ENCODE measurements around the gene ZNRF3. TPM values are rescaled to one million over a fixed set of nuclear protein-coding genes. Genes with fewer than 3 reads are reported as not detected.

Gene ZNRF3
- total RNA-seq, 1 experiment from 2014 or later = 8.1 TPM

DNA sequence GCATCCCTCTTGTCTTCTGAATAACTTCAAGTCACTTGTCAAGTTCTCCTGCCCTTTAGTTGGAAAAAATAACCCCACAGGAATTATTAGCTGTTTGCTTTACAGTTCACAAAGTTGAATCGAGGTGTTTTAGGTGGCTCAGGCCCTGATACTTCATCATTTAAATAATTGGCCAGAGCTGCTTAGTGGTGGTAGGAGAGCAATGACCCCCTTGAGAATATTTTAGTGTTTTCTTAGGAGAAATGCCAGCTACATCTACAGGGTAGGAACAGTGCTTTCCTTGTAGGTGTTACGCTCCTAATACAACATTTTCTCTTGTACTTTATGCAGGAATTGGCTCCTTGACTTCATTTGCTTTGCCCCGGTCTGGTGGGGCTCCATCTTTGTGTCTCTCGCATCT, 105.1 kb downstream of the ZNRF3 start:
- Histone ChIP-seq H3K4me1 (ENCODE audit: insufficient read depth, low read length) (peaks cover 30% of the 10 kb centered on the region), H3K27ac (ENCODE audit: low read length) (no peak overlapping the region), H3K79me2 (ENCODE audit: low read length) (no peaks in the 10 kb centered on the region), H3K27me3 (ENCODE audit: low read length) (no peaks in the 10 kb centered on the region), H3K4me2 (ENCODE audit: low read length) (0 out of 2 replicates have a peak overlapping the region, but pooled peaks have one; percentile 51), H3K36me3 (ENCODE audit: low read depth, low read length) (no peaks in the 10 kb centered on the region), H4K20me1 (ENCODE audit: low read length) (no peaks in the 10 kb centered on the region), H2AFZ (ENCODE audit: low read length) (no peak overlapping the region), H3K9me2 (replicated peaks; ENCODE audit: low read length) (no peaks in the 10 kb centered on the region), H3K9me3 (ENCODE audit: low read length) (no peaks in the 10 kb centered on the region), H3K9ac (ENCODE audit: low read length) (no peak overlapping the region), H3F3A (ENCODE audit: low read length, unreplicated experiment) (no peaks in the 10 kb centered on the region), H3K4me3 (ENCODE audit: low read length) (no peak overlapping the region)
- ChIA-PET POLR2A (ENCODE audit: unreplicated experiment) (no interaction called here), CTCF (no interaction called here)
- intact Hi-C loops (cut with micrococcal nuclease) = no loop called here
- TF ChIP-seq EZH2phosphoT487 (IDR thresholded peaks at IDR 0.05; ENCODE audit: borderline replicate concordance, low read length) (no peak), EZH2 (IDR thresholded peaks at IDR 0.05; ENCODE audit: low read length, unreplicated experiment) (no peak)
- TF ChIP-seq, protein P1, sequence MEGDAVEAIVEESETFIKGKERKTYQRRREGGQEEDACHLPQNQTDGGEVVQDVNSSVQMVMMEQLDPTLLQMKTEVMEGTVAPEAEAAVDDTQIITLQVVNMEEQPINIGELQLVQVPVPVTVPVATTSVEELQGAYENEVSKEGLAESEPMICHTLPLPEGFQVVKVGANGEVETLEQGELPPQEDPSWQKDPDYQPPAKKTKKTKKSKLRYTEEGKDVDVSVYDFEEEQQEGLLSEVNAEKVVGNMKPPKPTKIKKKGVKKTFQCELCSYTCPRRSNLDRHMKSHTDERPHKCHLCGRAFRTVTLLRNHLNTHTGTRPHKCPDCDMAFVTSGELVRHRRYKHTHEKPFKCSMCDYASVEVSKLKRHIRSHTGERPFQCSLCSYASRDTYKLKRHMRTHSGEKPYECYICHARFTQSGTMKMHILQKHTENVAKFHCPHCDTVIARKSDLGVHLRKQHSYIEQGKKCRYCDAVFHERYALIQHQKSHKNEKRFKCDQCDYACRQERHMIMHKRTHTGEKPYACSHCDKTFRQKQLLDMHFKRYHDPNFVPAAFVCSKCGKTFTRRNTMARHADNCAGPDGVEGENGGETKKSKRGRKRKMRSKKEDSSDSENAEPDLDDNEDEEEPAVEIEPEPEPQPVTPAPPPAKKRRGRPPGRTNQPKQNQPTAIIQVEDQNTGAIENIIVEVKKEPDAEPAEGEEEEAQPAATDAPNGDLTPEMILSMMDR (conservative IDR thresholded peaks at IDR 0.05; ENCODE audit: low read depth, low read length) = no peak
- no TSS peak for BruUV-seq (replicated peaks)
- no peak for DNase-seq
- no peak for ATAC-seq

DNA sequence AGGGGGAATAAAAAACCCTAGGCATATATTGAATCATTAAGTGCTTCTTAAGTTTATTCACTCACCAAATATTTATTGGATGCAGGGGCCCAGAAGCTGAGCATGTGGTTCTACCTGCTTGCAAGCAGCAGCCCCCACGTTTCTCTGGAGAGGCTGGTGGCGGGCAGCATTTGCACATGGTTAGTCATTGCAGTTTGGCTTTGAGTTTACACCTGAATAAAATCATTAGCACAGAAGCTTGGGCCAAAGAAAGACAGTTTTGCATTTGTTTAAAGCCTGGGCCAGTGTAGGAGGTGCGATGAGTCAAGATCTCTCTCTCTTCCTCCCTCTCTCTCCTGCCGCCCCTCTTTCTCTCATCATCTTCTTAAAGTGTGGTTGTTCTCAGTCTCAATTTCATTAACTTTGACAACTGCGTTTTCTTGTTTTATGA, 105.7 kb downstream of the ZNRF3 start:
- Histone ChIP-seq H3K4me3 (ENCODE audit: low read length) (no peak overlapping the region), H2AFZ (ENCODE audit: low read length) (no peak overlapping the region), H3K9ac (ENCODE audit: low read length) (no peak overlapping the region), H3K9me2 (replicated peaks; ENCODE audit: low read length) (no peaks in the 10 kb centered on the region), H3K27me3 (ENCODE audit: low read length) (no peaks in the 10 kb centered on the region), H3K79me2 (ENCODE audit: low read length) (no peaks in the 10 kb centered on the region), H3K4me2 (ENCODE audit: low read length) (peak overlapping the region; percentile 51; the same call in 1 of the 2 replicates), H3K4me1 (ENCODE audit: insufficient read depth, low read length) (peaks cover 30% of the 10 kb centered on the region), H3K27ac (ENCODE audit: low read length) (peak overlapping the region; percentile 54), H4K20me1 (ENCODE audit: low read length) (no peaks in the 10 kb centered on the region), H3F3A (ENCODE audit: low read length, unreplicated experiment) (no peaks in the 10 kb centered on the region), H3K9me3 (ENCODE audit: low read length) (no peaks in the 10 kb centered on the region), H3K36me3 (ENCODE audit: low read depth, low read length) (no peaks in the 10 kb centered on the region)
- CTCF ChIA-PET = no interaction called here
- ATAC-seq (peak; percentile 84), DNase-seq (peak; percentile 72)
- no TSS peak for BruUV-seq (replicated peaks)
- intact Hi-C loops (cut with micrococcal nuclease) = no loop called here
- POLR2A ChIA-PET (ENCODE audit: unreplicated experiment) = no interaction called here
- no peak for TF ChIP-seq EZH2phosphoT487 (IDR thresholded peaks at IDR 0.05; ENCODE audit: borderline replicate concordance, low read length)
- TF ChIP-seq, protein P1 (conservative IDR thresholded peaks at IDR 0.05; ENCODE audit: low read depth, low read length) = no peak
- no peak for TF ChIP-seq EZH2 (IDR thresholded peaks at IDR 0.05; ENCODE audit: low read length, unreplicated experiment)

DNA sequence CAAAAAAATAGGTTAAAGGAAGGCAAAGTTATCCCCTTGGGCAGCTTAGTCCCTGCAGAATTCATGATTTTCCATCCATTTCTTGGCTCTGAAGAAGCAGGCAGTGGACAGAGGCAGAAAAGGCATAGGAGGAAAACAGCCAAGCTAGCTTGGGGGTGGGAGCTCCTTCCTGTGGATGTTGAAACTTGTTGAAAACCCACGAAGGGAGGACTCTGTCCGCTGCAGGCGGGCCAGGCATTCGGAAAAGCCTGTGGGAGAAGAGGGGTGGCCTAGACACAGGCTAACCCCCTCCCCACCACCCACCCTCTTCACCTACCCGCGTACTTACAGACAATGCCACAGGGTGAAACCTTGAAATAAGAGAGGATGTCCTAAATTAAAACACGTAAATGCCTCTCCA, 106.1 kb downstream of the ZNRF3 start:
- no TSS peak for BruUV-seq (replicated peaks)
- H3K9ac ChIP-seq (ENCODE audit: low read length) = no peak overlapping the region
- H4K20me1 ChIP-seq (ENCODE audit: low read length) = no peaks in the 10 kb centered on the region
- H3K4me2 ChIP-seq (ENCODE audit: low read length) = peak overlapping the region; percentile 51; the same call in 1 of the 2 replicates
- no peaks in the 10 kb centered on the region for H3F3A ChIP-seq (ENCODE audit: low read length, unreplicated experiment)
- DNase-seq (no peak), ATAC-seq (peak; percentile 18; the same call in 1 of the 2 replicates)
- H3K4me1 ChIP-seq (ENCODE audit: insufficient read depth, low read length) = peaks cover 26% of the 10 kb centered on the region
- no peak overlapping the region for H2AFZ ChIP-seq (ENCODE audit: low read length)
- H3K36me3 ChIP-seq (ENCODE audit: low read depth, low read length) = no peaks in the 10 kb centered on the region
- intact Hi-C loops (cut with micrococcal nuclease) = no loop called here
- H3K4me3 ChIP-seq (ENCODE audit: low read length) = no peak overlapping the region
- H3K9me2 ChIP-seq (replicated peaks; ENCODE audit: low read length) = no peaks in the 10 kb centered on the region
- H3K27ac ChIP-seq (ENCODE audit: low read length) = peak overlapping the region; percentile 54
- H3K27me3 ChIP-seq (ENCODE audit: low read length) = no peaks in the 10 kb centered on the region
- no peaks in the 10 kb centered on the region for H3K9me3 ChIP-seq (ENCODE audit: low read length)
- H3K79me2 ChIP-seq (ENCODE audit: low read length) = no peaks in the 10 kb centered on the region
- TF ChIP-seq, protein P1 (conservative IDR thresholded peaks at IDR 0.05; ENCODE audit: low read depth, low read length) = no peak
- no peak for TF ChIP-seq EZH2 (IDR thresholded peaks at IDR 0.05; ENCODE audit: low read length, unreplicated experiment)
- TF ChIP-seq EZH2phosphoT487 (IDR thresholded peaks at IDR 0.05; ENCODE audit: borderline replicate concordance, low read length) = no peak
- ChIA-PET CTCF (no interaction called here), POLR2A (ENCODE audit: unreplicated experiment) (no interaction called here)
